HG03135 (cell line): ENCODE measurements around the gene AP1M1.

Source experiments
- ATAC-seq: cut with Tn5 transposase; IDR thresholded peaks from one replicate; pipeline ENCODE4 v1.9.1; 2021; ENCODE audit warnings: mild to moderate bottlenecking, moderate library complexity; ENCODE audit not compliant: unreplicated experiment

The AP1M1 gene

DNA sequence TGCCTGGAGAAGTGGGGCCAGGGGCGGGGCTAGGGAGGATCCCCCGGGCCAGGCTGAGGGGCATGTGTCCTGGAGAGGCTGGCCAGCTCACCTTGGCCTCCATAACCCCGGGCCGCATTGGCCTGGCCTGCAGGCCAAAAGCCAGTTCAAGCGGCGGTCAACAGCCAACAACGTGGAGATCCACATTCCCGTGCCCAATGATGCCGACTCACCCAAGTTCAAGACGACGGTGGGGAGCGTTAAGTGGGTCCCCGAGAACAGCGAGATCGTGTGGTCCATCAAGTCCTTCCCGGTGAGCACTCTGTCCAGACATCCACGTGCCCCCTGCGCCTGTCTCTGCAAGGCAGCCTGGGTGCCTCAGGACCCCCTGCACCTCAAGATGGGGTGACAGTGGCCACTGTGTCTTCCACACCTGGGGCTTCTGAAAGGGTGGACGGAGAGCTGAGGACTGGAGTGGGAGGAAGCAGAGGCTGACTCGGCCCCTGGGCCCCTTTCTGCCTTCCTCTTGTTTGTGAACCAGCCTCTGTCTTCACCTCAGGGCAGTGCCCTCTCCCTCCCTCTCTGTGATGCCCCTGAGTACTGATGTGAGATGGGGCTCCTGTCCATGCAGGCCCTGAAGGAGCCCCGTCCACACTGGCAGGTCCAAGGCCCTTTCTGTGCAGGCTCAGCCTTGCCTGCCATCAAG, 31.1 kb downstream of the AP1M1 start:
- ATAC-seq = no peak

- no peak for ATAC-seq
These were observed 31.6 kb downstream of the AP1M1 start for GRCh38 chr19:16229322-16229641.

DNA sequence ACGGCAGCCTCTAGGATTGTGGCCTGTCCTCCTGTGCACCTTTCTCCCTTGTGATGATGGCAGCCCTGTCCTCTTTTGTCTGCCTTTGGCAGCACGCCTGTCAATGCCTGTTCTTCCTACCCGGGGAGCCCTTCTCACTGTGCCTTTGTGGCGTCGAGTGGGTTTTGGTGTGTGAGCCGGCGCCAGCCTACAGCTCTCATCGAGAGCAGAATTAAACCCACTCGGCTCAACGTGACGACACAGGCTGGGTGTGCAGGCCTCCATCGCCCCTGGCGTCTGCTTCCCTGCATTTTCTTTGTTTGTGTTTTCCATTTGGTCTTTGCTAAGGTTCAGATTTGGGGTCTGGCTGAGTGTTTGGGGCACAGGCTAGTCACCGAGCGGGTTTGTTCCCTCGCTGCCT, 34.4 kb downstream of the AP1M1 start:
- no peak for ATAC-seq

DNA sequence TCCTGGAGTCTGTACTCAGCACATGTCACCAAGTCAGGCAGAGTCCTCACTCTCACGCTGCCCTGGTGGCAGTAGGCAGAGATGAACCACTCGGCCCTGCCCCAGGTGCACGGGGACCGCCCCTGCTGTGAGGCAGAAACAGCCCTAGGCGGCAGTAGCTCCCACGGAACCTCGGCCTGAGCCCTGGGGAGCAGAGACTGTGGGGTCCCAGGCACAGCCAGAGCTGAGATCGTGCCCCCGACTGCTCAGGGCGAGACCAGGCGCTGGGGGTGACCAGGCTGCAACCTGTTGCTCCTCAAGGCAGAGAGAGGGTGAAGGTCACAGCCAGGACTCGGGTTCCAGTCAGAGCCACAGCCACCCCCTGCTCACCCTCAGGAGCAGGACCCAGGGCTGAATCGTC, 34.9 kb downstream of the AP1M1 start:
- ATAC-seq = no peak

GRCh38 chr19:16233081-16233776, 35.5 kb downstream of the AP1M1 start:
- ATAC-seq = no peak

DNA sequence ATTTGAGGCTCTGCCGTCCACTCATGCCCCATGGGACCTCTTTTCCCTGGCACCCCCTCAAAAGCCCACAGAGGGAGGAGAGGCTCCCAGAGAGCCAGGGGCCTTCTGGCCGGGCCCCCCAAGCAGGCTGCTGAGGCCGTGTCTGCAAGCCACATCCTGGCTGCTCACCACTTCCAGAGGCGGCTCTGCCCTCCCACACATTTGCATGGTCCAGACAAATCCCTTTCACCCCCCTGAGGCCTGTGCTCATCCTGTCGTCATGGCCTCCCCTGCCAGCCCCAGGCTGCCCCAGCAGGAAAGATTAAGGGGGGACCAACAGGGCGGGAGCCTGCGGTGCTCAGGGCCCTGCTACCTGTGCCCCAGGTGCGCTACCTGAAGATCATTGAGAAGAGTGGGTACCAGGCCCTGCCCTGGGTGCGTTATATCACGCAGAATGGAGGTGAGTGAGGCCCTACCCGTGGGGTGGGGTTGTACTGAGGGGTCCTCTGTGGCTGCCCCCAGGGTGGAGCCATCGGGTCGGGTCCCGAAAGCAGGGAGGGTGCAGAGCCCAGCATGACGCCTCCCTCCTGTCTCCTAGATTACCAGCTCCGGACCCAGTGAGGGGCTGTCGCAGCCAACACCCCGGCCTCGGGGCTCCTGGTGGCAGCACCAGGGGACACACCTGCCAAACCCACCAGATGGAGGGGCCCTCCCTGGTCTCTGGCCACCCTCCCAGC, 36.3 kb downstream of the AP1M1 start:
- ATAC-seq = no peak

DNA sequence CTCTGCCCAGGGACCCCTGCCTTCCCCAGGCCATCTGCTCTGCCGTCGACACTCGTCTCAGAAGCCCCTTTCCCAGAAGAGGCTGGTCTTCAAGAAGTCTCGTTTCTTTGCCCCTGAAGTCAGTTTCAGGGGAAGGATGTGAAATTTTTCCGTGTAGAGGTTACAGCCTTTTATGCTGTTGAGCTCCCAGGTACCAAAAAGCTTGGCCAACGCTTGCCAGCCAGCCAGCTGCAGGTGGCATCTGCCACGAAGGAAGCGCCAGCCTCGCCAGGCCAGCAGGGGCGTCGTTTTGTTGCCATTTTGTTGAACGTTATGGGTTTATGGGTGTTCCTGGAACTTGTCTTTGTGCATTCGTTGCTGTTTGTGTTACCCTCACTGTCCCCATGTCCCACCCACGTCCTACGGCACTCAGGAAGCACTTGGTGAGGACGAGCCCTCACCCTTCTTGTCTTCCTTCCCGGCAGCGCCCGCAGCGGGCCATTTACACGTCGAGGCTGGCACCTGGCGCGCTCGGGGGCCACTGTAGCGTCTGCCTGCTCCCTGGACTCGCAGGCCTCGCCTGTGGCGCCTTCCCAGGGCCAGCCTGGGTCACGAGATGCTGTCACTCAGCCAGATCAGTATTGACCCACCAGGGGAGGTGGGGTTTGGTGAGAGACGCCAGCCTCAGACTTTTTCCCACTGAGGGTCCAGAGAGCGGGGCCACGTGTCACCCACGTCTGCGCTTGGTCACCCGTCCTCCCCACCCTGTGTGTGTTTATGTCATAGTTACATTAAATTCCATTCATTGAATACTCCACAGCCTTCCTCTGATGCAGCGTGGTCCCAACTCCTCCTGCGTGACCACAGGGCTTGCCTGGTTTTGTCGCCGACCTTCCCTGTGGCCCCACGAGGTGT, 37.1 kb downstream of the AP1M1 start:
- no peak for ATAC-seq

DNA sequence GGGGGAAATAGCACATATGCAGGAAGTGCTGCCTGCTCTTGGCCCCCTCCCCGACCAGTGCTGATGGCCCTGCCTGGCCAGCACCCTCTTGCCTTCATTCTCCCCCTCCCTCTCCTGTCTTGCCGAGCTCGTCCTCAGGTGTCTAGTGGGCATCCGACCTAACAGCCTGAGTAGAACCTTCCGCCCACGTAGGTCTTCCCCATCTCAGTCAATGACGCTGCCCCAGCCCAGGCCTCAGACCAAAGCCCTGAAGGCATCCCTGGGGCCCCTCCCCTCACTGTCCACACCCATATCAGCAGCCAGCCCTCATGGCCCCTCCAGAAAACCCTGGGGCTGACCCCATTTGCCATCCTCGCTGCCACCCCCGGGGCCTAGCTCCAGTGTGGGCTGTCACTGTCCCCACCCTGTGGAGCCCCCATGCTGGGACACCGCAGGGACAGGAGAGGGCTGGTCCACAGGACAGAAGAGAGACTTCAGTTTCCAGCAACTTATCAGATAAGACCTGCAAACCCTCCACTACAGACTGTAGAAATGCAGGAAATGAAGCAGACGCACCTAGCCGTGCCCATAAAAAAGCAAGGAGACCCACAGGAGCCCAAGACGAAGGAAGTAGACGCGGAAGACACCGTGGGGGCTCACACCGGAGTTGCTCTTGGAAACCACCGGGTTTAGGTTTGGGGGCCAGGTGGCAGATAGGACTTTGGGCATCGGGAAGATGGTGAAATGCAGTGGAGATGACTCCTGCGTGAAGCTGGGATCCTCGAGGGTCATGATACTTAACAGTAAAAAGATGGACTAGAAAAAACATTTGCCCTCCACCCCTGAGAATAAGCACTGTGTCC, 38.3 kb downstream of the AP1M1 start:
- ATAC-seq = no peak

- ATAC-seq = no peak
These were observed 46.4 kb downstream of the AP1M1 start for GRCh38 chr19:16244091-16244490.

DNA sequence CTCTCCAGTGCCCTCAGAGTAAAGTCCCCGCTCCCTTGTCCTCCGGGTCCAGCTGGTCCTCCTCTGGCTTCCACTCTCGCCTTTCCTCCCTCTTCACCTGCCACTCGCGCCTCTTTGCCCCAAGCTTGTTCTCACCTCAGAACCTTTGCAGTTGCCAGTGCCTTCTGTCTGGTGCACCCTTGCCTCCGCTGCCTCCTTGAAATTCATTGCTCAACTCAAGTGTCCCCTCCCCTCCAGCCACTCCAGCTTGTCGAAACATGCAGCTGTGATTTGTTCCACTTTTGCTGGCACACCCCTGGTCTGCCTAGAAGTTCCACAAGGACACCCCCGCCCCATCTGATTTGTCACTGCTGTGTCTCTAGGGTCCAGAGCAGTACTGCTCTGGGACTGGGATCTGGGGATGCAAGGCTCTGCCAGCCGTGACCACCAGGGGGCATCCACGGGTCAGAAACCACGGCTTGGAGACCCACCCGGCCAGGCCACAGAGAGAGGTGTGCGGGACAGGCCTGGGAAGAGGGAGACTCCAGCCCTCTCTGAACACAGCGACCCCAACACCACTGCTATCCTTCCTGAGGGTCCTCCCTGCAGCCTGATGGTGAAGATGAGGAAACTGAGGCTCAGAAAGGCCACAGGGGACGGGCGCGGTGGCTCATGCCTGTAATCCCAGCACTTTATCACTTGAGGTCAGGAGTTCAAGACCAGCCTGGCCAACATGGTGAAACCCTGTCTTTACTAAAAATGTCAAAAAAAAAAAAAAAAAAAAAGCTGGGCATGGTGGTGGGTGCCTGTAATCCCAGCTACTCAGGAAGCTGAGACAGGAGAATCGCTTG, 49.9 kb downstream of the AP1M1 start:
- ATAC-seq = no peak

DNA sequence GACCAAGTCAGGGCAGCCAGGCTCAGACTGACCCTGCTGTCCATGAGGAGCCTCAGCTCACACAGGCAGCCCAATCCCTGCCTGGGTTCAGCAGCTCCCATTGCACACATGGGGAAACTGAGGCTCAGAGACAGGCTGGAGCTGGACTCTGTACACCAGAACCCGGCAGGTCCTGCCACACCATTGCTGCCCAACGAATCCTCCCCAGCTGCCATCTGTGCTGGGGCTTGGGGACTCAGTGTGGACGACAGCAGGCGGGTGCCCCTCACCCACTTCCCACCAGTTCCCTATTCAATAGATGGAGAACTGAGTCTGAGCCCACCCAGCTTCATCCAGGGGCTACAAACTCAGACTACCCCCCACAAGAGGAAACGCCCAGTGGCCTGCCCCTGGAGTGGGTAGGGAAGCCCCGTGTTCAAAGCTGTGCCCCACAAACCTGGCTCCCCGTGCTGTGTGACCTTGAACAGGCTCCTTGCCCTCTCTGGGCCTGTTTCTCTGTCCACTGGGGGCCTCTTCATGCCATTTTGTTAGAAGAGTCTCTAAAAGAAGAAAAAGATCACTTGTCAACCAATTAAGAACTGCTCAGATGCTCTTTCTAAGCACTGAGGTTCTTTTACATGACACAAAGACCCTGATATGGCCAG, 50.8 kb downstream of the AP1M1 start:
- no peak for ATAC-seq

GRCh38 chr19:16249826-16250404, 52.2 kb downstream of the AP1M1 start:
- ATAC-seq = no peak

GRCh38 chr19:16252459-16253205, 54.9 kb downstream of the AP1M1 start:
- no peak for ATAC-seq

GRCh38 chr19:16254851-16255408, 57.2 kb downstream of the AP1M1 start:
- ATAC-seq = no peak

- no peak for ATAC-seq
These were observed 59.8 kb downstream of the AP1M1 start for GRCh38 chr19:16257509-16258002.

DNA sequence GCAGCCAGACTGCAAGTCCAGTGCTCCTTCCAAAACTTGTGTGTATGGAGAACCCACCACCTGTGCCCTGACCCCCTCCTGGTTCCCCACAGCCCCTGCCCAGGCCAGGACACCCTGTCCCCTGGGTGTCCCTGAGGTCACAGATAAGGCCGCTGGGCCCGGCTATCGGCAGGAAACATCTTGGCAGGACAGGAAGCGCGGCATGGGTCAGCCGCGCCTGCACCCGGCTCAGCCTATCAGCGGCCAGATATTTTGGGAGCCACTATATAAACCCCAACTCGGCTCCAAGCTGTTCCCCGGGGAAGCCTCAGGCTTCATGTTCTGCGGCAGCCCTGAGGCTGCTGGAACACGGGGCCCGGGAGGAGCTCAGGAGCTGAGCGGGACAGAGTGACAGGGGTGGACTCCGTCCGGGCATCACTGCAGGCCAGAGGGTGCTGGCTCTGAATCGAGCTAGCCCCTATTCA, 60.8 kb downstream of the AP1M1 start:
- no peak for ATAC-seq
